Stimulated activated CD8-positive, alpha-beta memory T cell treated with anti-CD3 and anti-CD28 coated beads, Interleukin-2, amount 100 ng/mL, for 1 hour (primary cell): Measurements from ENCODE around the gene GPBP1.
"Not testable (repeated sequence)": the region's sequence is repeated elsewhere in the genome, so short reads cannot be mapped to it uniquely, and the experiment has no call there.

ENCODE experiments used
- DNase-seq, 2 donors: peaks; one replicate each; pipeline ENCODE4 v3.0.0-alpha.2; 2020; ENCODE audit warnings: low read depth in 2 of 2

Gene GPBP1

GRCh38 chr5:57176350-57176857 lies 2.5 kb downstream of the GPBP1 start:
- no peak for DNase-seq

- no peak for DNase-seq
These were observed 3.8 kb downstream of the GPBP1 start for GRCh38 chr5:57177479-57178156.

- DNase-seq = not testable (repeated sequence)
These were observed 4.4 kb downstream of the GPBP1 start for GRCh38 chr5:57178238-57178637.

GRCh38 chr5:57179262-57180200 lies 5.7 kb downstream of the GPBP1 start:
- no peak for DNase-seq

- DNase-seq = no peak
These were observed 7.3 kb downstream of the GPBP1 start for GRCh38 chr5:57181154-57181553.

GRCh38 chr5:57184322-57184721 lies 10.5 kb downstream of the GPBP1 start:
- no peak for DNase-seq

- no peak for DNase-seq
These were observed 11.5 kb downstream of the GPBP1 start for GRCh38 chr5:57185313-57185712.

- no peak for DNase-seq
These were observed 12.3 kb downstream of the GPBP1 start for GRCh38 chr5:57186194-57186593.

- not testable (repeated sequence) for DNase-seq
These were observed 14.1 kb downstream of the GPBP1 start for GRCh38 chr5:57187977-57188376.

GRCh38 chr5:57189515-57189914 lies 15.7 kb downstream of the GPBP1 start:
- DNase-seq = no peak

- DNase-seq = no peak
These were observed 16.7 kb downstream of the GPBP1 start for GRCh38 chr5:57190593-57190992.

GRCh38 chr5:57191163-57191562 lies 17.3 kb downstream of the GPBP1 start:
- no peak for DNase-seq

- DNase-seq = no peak
These were observed 18.1 kb downstream of the GPBP1 start for GRCh38 chr5:57191986-57192385.

GRCh38 chr5:57192832-57193231 lies 19.0 kb downstream of the GPBP1 start:
- DNase-seq = not testable (repeated sequence)

GRCh38 chr5:57193757-57194413 lies 20.0 kb downstream of the GPBP1 start:
- no peak for DNase-seq

- DNase-seq = no peak
These were observed 20.8 kb downstream of the GPBP1 start for GRCh38 chr5:57194653-57195052.

- no peak for DNase-seq
These were observed 21.2 kb downstream of the GPBP1 start for GRCh38 chr5:57195060-57195459.

- no peak for DNase-seq
These were observed 26.0 kb downstream of the GPBP1 start for GRCh38 chr5:57199866-57200265.

GRCh38 chr5:57202811-57203210 lies 29.0 kb downstream of the GPBP1 start:
- no peak for DNase-seq

GRCh38 chr5:57207007-57207653 lies 33.3 kb downstream of the GPBP1 start:
- no peak for DNase-seq

GRCh38 chr5:57207681-57208080 lies 33.8 kb downstream of the GPBP1 start:
- no peak for DNase-seq
